Measurements from ENCODE around the gene BMPR1A. TPM values are rescaled to one million over a fixed set of nuclear protein-coding genes. Genes with fewer than 3 reads are reported as not detected.

BMPR1A gene
- total RNA-seq, 2 donors from 2014 or later = 37.4 to 50.9 TPM

DNA sequence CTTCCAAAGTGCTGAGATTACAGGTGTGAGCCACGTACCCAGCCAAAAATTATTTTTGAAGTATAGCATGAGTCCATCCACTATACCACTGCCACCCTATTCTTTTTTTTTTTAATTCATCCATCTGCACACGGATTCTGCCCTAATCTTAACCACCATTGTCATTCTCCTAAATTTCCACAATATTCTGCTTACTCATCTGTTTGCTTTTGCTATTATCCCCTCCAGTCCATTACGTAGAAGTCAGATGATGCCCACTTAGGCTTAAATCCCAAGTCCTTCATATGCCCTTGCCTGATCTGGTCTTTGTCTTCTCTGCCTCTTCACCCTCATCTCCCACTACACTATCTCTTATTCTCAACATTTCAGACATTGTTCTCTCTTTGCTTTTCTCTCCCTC is 114.3 kb downstream of the BMPR1A start:
- H3K9ac ChIP-seq (ENCODE audit: low read depth in 2 of 2, low read length in 2 of 2) = no peak overlapping the region
- no peaks in the 10 kb centered on the region for H3K36me3 ChIP-seq
- no peak overlapping the region for H3K27ac ChIP-seq
- intact Hi-C loops (cut with DNase I) = no loop called here
- no peaks in the 10 kb centered on the region for H3K9me3 ChIP-seq
- H3K4me3 ChIP-seq = no peak overlapping the region
- H3K27me3 ChIP-seq = no peaks in the 10 kb centered on the region
- DNase-seq = no peak
- H3K4me1 ChIP-seq = no peaks in the 10 kb centered on the region
- TF ChIP-seq, protein P1, sequence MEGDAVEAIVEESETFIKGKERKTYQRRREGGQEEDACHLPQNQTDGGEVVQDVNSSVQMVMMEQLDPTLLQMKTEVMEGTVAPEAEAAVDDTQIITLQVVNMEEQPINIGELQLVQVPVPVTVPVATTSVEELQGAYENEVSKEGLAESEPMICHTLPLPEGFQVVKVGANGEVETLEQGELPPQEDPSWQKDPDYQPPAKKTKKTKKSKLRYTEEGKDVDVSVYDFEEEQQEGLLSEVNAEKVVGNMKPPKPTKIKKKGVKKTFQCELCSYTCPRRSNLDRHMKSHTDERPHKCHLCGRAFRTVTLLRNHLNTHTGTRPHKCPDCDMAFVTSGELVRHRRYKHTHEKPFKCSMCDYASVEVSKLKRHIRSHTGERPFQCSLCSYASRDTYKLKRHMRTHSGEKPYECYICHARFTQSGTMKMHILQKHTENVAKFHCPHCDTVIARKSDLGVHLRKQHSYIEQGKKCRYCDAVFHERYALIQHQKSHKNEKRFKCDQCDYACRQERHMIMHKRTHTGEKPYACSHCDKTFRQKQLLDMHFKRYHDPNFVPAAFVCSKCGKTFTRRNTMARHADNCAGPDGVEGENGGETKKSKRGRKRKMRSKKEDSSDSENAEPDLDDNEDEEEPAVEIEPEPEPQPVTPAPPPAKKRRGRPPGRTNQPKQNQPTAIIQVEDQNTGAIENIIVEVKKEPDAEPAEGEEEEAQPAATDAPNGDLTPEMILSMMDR (IDR thresholded peaks at IDR 0.05) = no peak

DNA sequence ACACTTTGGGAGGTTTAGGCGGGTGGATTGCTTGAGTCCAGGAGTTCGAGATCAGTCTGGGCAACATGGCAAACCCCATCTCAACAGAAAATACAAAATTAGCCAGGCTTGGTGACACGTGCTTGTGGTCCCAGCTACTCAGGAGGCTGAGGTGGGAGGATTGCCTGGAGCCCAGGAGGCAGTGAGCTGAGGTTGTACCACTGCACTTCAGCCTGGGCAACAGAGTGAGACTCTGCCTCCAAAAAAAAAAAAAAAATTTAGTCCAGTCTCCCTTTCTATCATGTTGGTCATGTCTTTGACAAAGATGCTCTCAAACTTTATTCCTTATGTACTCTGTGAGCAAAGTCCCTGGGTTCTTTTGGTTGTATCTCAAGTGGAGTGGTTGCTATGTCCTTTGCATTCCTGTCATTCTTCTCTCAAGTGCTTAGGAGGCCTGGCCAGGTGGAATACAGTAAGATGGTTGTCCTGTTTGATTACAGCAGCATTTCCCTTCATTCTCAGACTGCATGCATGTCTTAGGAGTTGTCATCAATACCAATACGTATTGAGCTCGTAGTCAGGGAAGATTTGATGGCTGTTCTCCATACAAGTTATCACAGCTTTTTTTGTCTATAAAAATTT is 115.3 kb downstream of the BMPR1A start:
- H3K27me3 ChIP-seq = no peaks in the 10 kb centered on the region
- no peak overlapping the region for H3K27ac ChIP-seq
- H3K9me3 ChIP-seq = no peaks in the 10 kb centered on the region
- no peak overlapping the region for H3K9ac ChIP-seq (ENCODE audit: low read depth in 2 of 2, low read length in 2 of 2)
- H3K36me3 ChIP-seq = no peaks in the 10 kb centered on the region
- TF ChIP-seq, protein P1 (IDR thresholded peaks at IDR 0.05) = no peak
- intact Hi-C loops (cut with DNase I) = no loop called here
- no peaks in the 10 kb centered on the region for H3K4me1 ChIP-seq
- no peak for DNase-seq
- no peak overlapping the region for H3K4me3 ChIP-seq

DNA sequence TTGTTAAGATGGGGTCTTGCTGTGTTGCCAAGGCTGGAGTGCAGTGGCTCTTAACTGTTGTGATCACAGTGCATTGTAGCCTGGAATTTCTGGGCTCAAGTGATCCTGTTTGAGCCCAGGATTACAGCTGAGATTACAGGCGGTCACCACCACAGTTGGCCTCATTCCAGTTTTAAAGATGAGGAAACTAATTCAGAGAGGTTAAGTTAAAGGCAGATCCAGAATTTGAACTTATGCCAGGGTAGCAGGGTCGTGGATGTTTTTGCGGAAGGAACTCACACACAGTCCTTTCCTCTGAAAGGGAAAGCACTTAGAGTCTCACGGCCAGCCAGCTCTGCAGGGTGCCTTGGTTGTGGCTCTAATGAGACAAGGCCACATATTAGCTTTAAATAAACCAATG is 116.3 kb downstream of the BMPR1A start:
- Histone ChIP-seq H3K9me3 (no peaks in the 10 kb centered on the region), H3K9ac (ENCODE audit: low read depth in 2 of 2, low read length in 2 of 2) (no peak overlapping the region), H3K4me1 (no peaks in the 10 kb centered on the region), H3K4me3 (no peak overlapping the region), H3K36me3 (no peaks in the 10 kb centered on the region), H3K27me3 (no peaks in the 10 kb centered on the region), H3K27ac (no peak overlapping the region)
- DNase-seq = no peak
- intact Hi-C loops (cut with DNase I) = no loop called here
- TF ChIP-seq, protein P1 (IDR thresholded peaks at IDR 0.05) = no peak

DNA sequence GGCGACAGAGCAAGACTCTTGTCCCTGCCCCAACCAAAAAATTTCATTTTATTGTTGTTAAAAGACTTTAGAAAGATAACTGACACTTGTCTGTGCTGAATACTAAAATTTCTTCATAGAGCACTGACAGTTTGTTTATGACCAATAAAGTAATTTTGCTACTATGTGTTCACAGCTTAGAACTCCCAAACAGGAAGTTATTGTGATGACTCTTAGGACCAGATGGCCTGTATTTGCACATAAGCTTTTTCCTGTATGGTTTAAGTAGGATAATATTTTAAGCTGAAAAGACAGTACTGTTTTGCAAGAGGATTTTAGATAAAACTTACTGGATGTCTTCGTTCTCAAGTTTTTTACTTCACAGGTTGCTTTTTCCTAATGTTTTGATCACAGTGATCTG is 120.3 kb downstream of the BMPR1A start:
- peak overlapping the region; percentile 31 for H3K27ac ChIP-seq
- H3K9me3 ChIP-seq = no peaks in the 10 kb centered on the region
- no peaks in the 10 kb centered on the region for H3K27me3 ChIP-seq
- intact Hi-C loops (cut with DNase I) = no loop called here
- DNase-seq = no peak
- TF ChIP-seq, protein P1 (IDR thresholded peaks at IDR 0.05) = no peak
- H3K36me3 ChIP-seq = no peaks in the 10 kb centered on the region
- H3K9ac ChIP-seq (ENCODE audit: low read depth in 2 of 2, low read length in 2 of 2) = no peak overlapping the region
- H3K4me1 ChIP-seq = no peaks in the 10 kb centered on the region
- no peak overlapping the region for H3K4me3 ChIP-seq

DNA sequence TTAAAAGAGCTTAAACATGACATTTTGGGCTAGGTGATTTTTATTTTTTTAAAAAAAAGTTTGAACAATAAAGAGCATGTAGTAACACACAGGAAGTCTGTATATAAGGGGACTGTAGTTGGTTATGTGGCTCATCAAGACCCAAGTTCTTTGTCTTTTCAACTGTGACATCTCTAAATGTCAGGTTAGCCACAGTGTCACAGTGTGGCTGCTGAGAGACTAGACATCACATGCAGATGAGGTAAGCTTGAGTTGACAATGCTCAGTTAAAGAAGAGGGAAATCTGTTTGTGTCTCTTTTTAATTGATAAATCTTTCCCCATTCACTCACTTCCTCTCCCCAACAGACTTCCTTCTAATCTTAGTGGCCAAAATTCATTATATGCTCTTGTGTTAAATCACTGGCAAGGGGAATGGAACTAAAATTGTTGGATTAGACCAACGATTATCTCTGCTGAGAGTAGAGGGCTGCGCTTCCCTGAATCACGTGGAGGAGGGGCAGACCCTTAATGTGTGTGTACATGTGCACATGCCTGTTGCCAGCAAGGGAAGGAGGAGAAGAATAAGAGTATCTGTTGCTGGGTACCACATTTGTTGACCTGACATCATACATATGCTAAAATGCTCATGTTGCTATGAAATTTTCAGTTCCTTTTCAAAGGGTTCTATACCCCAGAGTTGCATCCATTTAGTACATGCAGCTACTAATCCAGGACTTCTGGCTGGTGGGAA is 122.7 kb downstream of the BMPR1A start:
- TF ChIP-seq, protein P1 (IDR thresholded peaks at IDR 0.05) = no peak
- intact Hi-C loops (cut with DNase I) = no loop called here
- Histone ChIP-seq H3K36me3 (no peaks in the 10 kb centered on the region), H3K4me1 (no peaks in the 10 kb centered on the region), H3K9ac (ENCODE audit: low read depth in 2 of 2, low read length in 2 of 2) (no peak overlapping the region), H3K9me3 (no peaks in the 10 kb centered on the region), H3K4me3 (no peak overlapping the region), H3K27ac (no peak overlapping the region), H3K27me3 (no peaks in the 10 kb centered on the region)
- no peak for DNase-seq
